Chondrocyte (in vitro differentiated cells): ENCODE results near the gene HPCAL1. TPM values are rescaled to one million over a fixed set of nuclear protein-coding genes. Genes with fewer than 3 reads are reported as not detected.

ENCODE experiments used
- DNase-seq: peaks from one replicate; pipeline ENCODE4 v3.0.0; 2021; ENCODE audit warnings: mixed read lengths, low spot score
- H3K27ac Mint-ChIP-seq: one replicate; pipeline ENCODE4 v1.8.0; 2021; ENCODE audit warnings: mild to moderate bottlenecking, moderate library complexity, mixed read lengths; ENCODE audit not compliant: unreplicated experiment
- H3K27me3 Mint-ChIP-seq: 2 replicates; pipeline ENCODE4 v1.8.0; 2021; ENCODE audit warnings: low read depth, mixed read lengths
- H3K36me3 Mint-ChIP-seq: 2 replicates; pipeline ENCODE4 v1.8.0; 2021; ENCODE audit warnings: low read depth, mixed read lengths
- H3K4me1 Mint-ChIP-seq: 2 replicates; pipeline ENCODE4 v1.8.0; 2021; ENCODE audit warnings: low read depth, mild to moderate bottlenecking, mixed read lengths
- H3K4me3 Mint-ChIP-seq: one replicate; pipeline ENCODE4 v1.8.0; 2021; ENCODE audit warnings: mild to moderate bottlenecking, moderate library complexity, mixed read lengths; ENCODE audit not compliant: unreplicated experiment
- H3K9me3 Mint-ChIP-seq: 2 replicates; pipeline ENCODE4 v1.8.0; 2021; ENCODE audit warnings: low read depth, mixed read lengths
- CTCF ChIP-seq: fragments of 200-600 bp; sonication (generic); IDR thresholded peaks from 2 replicates; pipeline ENCODE4 v1.5.0; 2021; ENCODE audit warnings: antibody characterized with exemption, mild to moderate bottlenecking, moderate library complexity
- total RNA-seq: library from RNA; stranded (reverse); gene quantifications from 3 replicates; pipeline ENCODE4 v1.2.1, GENCODE V29; 2021

HPCAL1 gene
- total RNA-seq, 1 donor from 2014 or later: 19.3 TPM

GRCh38 chr2:10266133-10266620 lies 36.5 kb upstream of the HPCAL1 start:
- no peaks in the 10 kb centered on the region for H3K36me3 Mint-ChIP-seq
- H3K9me3 Mint-ChIP-seq: no peaks in the 10 kb centered on the region
- DNase-seq: peak; percentile 42
- peak; percentile 43 for TF ChIP-seq CTCF
- peak overlapping the region; percentile 66 for H3K27ac Mint-ChIP-seq
- H3K27me3 Mint-ChIP-seq: peaks cover 4% of the 10 kb centered on the region
- H3K4me1 Mint-ChIP-seq: peaks cover 14% of the 10 kb centered on the region
- H3K4me3 Mint-ChIP-seq: no peak overlapping the region

GRCh38 chr2:10267036-10267435 lies 35.7 kb upstream of the HPCAL1 start:
- TF ChIP-seq CTCF: no peak
- Mint-ChIP-seq H3K4me3 (no peak overlapping the region), H3K4me1 (peaks cover 17% of the 10 kb centered on the region)

GRCh38 chr2:10267551-10268465 lies 34.9 kb upstream of the HPCAL1 start:
- Mint-ChIP-seq H3K4me3 (no peak overlapping the region), H3K27me3 (no peaks in the 10 kb centered on the region), H3K36me3 (no peaks in the 10 kb centered on the region), H3K27ac (no peak overlapping the region), H3K9me3 (no peaks in the 10 kb centered on the region), H3K4me1 (peaks cover 17% of the 10 kb centered on the region)
- TF ChIP-seq CTCF: no peak
- peak; percentile 82 for DNase-seq

More at GRCh38 chr2:10267036-10267435, 35.7 kb upstream of the HPCAL1 start:
- peak; percentile 46 for DNase-seq
- H3K27ac Mint-ChIP-seq: no peak overlapping the region
- H3K36me3 Mint-ChIP-seq: no peaks in the 10 kb centered on the region
- peaks cover 4% of the 10 kb centered on the region for H3K27me3 Mint-ChIP-seq
- no peaks in the 10 kb centered on the region for H3K9me3 Mint-ChIP-seq

- no peaks in the 10 kb centered on the region for H3K36me3 Mint-ChIP-seq
- DNase-seq: no peak
- H3K4me1 Mint-ChIP-seq: peaks cover 17% of the 10 kb centered on the region
- no peaks in the 10 kb centered on the region for H3K27me3 Mint-ChIP-seq
- TF ChIP-seq CTCF: no peak
- no peak overlapping the region for H3K4me3 Mint-ChIP-seq
- no peak overlapping the region for H3K27ac Mint-ChIP-seq
- H3K9me3 Mint-ChIP-seq: no peaks in the 10 kb centered on the region
Observed at GRCh38 chr2:10269291-10269690, 33.4 kb upstream of the HPCAL1 start.

GRCh38 chr2:10269711-10270610 lies 32.7 kb upstream of the HPCAL1 start:
- no peak for TF ChIP-seq CTCF
- DNase-seq: no peak
- Mint-ChIP-seq H3K36me3 (no peaks in the 10 kb centered on the region), H3K4me3 (no peak overlapping the region), H3K4me1 (peaks cover 17% of the 10 kb centered on the region), H3K9me3 (no peaks in the 10 kb centered on the region), H3K27ac (no peak overlapping the region), H3K27me3 (no peaks in the 10 kb centered on the region)
